Urothelium cell line (cell line): Measurements from ENCODE around the gene TMEM123.
"Not testable (repeated sequence)": the region's sequence is repeated elsewhere in the genome, so short reads cannot be mapped to it uniquely, and the experiment has no call there.

ENCODE experiments used
- DNase-seq: peaks from one replicate; pipeline ENCODE4 v3.0.0; 2011; ENCODE audit warnings: low spot score, mixed read lengths
- FAIRE-seq: peaks from 2 replicates; lab custom pipeline; 2011; peaks lifted over from hg19 to GRCh38; lab: Jason Lieb, UNC

The TMEM123 gene

DNA sequence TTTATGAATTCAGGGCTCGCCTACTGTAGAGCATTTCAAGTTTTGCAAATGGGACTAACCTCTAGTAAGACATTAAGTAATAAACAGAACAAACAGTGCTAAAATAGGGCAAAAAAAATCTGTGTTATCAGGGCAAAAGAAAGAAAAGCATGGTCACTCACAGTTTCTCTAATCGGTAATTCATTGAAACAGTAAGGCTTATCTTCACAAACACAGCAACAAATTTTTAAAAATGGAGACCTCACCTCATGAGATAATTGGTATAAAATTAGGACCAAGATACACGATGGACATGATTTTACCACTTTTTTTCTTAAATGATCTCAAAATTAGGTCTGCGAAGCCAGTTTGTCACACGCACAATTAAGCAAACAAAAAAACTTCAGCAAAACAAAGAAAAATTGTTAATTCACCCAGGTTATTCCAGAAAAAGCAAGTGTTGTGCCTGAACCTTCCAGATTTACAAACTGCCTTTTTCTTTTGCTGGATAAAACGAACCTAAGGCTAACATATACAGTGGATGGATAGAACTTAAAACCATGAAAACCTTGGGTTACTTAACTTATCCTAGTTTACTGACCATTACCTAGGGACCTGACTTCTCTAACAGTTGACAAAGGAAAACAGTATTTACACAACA, 1.4 kb downstream of the TMEM123 start:
- FAIRE-seq (no peak), DNase-seq (no peak)

GRCh38 chr11:102449651-102450570, 2.7 kb downstream of the TMEM123 start:
- FAIRE-seq (no peak), DNase-seq (no peak)

- no peak for DNase-seq
Observed at GRCh38 chr11:102448869-102449224, 3.7 kb downstream of the TMEM123 start.

GRCh38 chr11:102447941-102448868, 4.4 kb downstream of the TMEM123 start:
- DNase-seq (no peak), FAIRE-seq (no peak)

More at GRCh38 chr11:102448869-102449224, 3.7 kb downstream of the TMEM123 start:
- FAIRE-seq = no peak

- DNase-seq (no peak), FAIRE-seq (no peak)
Observed at GRCh38 chr11:102447193-102447592, 5.4 kb downstream of the TMEM123 start.

GRCh38 chr11:102446606-102447005, 6.0 kb downstream of the TMEM123 start:
- no peak for FAIRE-seq
- DNase-seq = peak; percentile 64

DNA sequence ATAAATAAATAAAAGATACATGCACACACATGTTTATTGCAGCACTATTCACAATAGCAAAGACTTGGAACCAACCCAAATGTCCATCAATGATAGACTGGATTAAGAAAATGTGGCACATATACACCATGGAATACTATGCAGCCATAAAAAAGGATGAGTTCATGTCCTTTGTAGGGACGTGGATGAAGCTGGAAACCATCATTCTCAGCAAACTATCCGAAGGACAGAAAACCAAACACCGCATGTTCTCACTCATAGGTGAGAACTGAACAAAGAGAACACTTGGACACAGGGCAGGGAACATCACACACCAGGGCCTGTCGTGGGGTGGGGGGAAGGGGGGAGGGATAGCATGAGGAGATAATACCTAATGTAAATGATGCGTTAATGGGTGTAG, 7.9 kb downstream of the TMEM123 start:
- not testable (repeated sequence) for DNase-seq, FAIRE-seq

DNA sequence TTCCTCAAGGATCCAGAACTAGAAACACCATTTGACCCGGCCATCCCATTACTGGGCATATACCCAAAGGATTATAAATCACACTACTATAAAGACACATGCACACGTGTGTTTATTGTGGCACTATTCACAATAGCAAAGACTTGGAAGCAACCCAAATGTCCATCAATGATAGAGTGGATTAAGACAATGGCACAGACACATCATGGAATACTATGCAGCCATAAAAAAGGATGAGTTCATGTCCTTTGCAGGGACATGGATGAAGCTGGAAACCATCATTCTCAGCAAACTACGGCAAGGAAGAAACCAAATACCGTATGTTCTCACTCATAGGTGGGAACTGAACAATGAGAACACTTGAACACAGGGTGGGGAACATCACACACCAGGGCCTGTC, 8.4 kb downstream of the TMEM123 start:
- DNase-seq, FAIRE-seq: not testable (repeated sequence)

GRCh38 chr11:102439063-102439363, 13.6 kb downstream of the TMEM123 start:
- not testable (repeated sequence) for DNase-seq, FAIRE-seq

- DNase-seq = no peak
- no peak for FAIRE-seq
Observed at GRCh38 chr11:102438311-102439062, 14.1 kb downstream of the TMEM123 start.

DNA sequence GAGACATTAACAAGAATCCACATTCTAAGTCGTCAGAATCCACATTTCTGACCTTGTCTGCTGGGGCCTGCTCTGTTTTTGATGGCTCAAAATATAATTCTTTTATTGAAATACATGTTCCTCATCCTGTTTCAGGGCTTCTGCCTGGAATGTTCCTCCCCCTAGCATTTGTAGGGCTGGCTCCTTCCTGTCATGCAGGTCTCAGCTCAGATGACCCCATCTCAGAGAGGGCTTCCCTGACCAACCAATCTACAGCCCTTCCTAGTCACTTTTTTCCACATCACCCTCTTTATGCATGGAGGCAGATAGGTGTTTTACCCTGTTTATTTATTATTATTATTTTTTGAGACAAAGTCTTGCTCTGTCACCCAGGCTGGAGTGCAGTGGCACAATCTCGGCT, 14.8 kb downstream of the TMEM123 start:
- FAIRE-seq = no peak
- DNase-seq = no peak

DNA sequence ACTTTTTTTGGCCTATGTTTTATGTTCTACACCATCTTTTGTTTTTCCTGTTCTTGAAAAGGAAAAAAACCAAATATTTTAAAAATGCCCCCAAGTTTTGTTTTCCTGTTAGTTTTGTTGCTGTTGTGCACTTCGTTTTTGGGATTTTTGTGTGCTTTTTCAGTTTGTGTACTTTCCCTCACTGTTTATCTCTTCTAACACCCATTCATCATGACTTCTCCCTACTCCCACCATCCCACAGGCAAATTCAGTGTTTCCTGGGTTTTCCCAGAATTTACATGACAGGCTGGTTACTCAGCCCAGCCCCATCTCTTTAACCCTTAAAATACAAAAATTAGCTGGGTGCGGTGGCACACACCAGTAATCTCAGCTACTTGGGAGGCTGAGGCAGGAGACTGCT, 15.6 kb downstream of the TMEM123 start:
- FAIRE-seq (no peak), DNase-seq (no peak)

DNA sequence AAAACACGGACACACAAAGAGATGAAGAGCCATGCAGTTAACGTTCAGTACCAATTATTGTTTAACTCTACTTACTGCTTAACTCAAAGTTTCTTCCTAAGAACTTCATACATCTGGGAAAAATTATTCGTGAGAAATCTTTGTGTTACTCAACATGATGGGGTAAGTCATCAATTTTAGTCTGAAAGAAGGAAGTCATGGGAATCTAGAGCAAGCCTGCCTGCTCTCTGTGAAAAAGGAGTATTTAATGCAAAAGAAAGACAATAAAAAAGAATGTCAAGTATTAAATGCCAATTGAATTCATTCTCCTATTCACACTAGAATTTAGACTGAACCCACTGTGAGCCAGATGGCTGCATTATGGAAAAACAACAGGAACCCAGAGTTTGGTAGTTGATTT, 16.0 kb downstream of the TMEM123 start:
- DNase-seq (no peak), FAIRE-seq (no peak)

GRCh38 chr11:102435688-102436087, 16.9 kb downstream of the TMEM123 start:
- DNase-seq = no peak
- FAIRE-seq = no peak

- not testable (repeated sequence) for DNase-seq, FAIRE-seq
Observed at GRCh38 chr11:102433571-102433970, 19.0 kb downstream of the TMEM123 start.

DNA sequence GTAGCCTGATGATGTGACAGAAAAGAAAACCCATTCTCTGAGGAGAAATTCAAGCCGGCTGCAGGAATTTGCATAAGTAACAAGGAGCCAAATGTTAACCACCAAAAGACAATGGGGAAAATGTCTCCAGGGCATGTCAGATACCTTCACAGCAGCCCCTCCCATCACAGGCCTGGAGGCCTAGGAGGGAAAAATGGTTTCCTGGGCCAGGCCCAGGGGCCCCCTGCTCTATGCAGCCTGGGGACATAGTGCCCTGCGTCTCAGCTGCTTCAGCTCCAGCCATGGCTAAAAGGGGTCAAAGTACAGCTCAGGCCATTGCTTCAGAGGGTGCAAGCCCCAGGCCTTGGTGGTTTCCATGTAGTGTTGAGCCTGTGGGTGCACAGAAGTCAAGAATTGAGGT, 20.0 kb downstream of the TMEM123 start:
- DNase-seq, FAIRE-seq: not testable (repeated sequence)

GRCh38 chr11:102431404-102431803, 21.2 kb downstream of the TMEM123 start:
- peak; percentile 40 for FAIRE-seq
- no peak for DNase-seq

DNA sequence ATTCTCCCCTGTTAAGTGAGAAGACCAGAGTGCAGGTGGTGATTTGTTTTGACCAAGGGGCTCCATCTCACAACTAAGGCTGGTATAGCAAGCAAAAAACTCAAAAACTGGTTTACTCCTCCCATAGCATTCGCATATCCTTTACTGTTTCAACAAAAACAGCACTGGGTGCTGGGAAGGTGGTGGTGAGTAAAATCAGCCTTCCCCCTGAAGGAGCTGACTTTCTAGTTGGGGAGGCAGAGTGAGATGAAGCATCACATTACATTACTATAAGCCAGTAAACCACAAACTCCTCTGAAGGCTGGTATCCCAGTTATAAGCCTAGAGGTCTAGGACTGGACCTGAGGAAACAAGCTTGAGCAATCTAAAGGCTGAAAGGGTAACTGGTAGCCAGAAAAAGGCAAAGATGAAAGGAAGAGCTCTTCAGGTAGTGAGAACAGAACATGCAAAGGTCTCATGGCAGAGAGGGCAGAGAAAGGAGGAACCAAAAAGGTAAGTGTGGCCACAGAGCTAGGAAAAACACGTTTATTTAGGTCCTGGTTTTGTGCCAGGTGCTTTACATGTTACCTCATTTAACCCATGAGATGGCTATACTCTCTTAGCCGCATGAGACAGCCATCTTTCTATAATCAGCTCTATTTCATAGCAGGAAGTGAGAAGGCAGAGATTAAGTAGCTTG, 22.3 kb downstream of the TMEM123 start:
- DNase-seq (no peak), FAIRE-seq (no peak)

DNA sequence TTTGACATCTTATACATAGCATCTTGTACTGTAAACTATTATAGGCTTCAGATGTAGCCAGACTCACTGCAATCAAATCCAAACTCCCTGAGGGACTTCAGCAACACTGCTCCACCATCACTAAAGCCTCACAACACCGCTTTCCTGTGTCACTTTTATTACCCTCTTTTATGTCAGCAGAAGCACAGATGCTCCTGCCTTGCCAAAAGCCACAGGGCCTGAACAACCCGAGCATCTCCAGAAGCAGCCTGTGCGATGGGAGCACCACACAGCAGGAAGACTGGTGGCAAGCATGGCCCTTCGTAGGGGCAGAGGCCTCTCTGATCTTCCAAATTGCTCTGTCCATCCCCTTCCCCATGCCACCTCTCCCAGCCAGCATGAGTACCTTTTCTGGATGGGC, 22.9 kb downstream of the TMEM123 start:
- no peak for DNase-seq
- FAIRE-seq = no peak

GRCh38 chr11:102429226-102429625, 23.3 kb downstream of the TMEM123 start:
- FAIRE-seq (no peak), DNase-seq (no peak)
